ENCODE data around the gene KCNE2. TPM values are rescaled to one million over a fixed set of nuclear protein-coding genes. Genes with fewer than 3 reads are reported as not detected.
A peak's percentile ranks its signal among the peaks of the same experiment; 100 is the strongest.
"Not testable (repeated sequence)": the region's sequence is repeated elsewhere in the genome, so short reads cannot be mapped to it uniquely, and the experiment has no call there.

KCNE2 gene
- total RNA-seq, 2 experiments from 2014 or later = not detected

DNA sequence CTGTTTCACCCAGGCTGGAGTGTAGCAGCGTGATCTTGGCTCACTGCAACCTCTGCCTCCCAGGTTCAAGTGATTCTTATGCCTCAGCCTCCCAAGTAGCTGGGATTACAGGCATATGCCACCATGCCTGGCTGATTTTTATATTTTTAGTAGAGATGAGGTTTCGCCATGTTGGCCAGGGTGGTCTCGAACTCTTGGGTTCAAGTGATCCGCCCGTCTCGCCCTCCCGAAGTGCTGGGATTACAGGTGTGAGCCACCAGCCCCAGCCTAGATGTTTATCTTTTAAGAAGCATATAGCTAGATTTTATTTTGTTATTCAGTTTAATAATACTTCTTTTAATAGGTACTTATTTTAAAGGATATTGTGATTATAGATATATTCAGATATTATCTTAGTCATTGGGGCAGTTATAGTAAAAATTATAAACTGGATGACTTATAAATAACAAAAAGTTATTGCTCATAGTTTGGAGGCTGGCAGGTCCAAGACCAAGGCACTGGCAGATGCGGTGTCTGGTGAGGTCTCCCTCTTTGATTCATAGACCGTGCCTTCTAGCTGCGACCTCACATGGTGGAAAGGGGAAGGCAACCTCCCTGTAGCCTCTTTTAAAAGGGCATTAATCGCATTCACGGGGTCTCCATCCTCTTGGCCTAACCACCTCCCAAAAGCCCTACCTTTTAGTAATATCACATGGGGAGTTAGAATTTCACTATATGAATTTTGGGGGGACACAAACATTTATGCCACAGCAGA lies 3.1 kb upstream of the KCNE2 start:
- Mint-ChIP-seq H3K4me1 (peaks cover 7% of the 10 kb centered on the region), H3K9me3 (ENCODE audit: low read depth) (no peaks in the 10 kb centered on the region), H3K27ac (no peak overlapping the region), H3K4me3 (no peak overlapping the region), H3K36me3 (peaks cover 1% of the 10 kb centered on the region), H3K27me3 (peaks cover 52% of the 10 kb centered on the region)
- ATAC-seq (no peak), DNase-seq (peak; percentile 26)
- CTCF ChIA-PET = interaction anchor here (1.3 to 2.6 kb wide), 5 partner anchors 13 to 442 kb away, joined by 3 to 13 read pairs (median 5); no protein-coding TSS in a partner anchor

GRCh38 chr21:34362136-34362444 lies 1.7 kb upstream of the KCNE2 start:
- Mint-ChIP-seq H3K27ac (no peak overlapping the region), H3K9me3 (ENCODE audit: low read depth) (no peaks in the 10 kb centered on the region), H3K27me3 (peaks cover 42% of the 10 kb centered on the region), H3K4me1 (peaks cover 7% of the 10 kb centered on the region), H3K36me3 (no peaks in the 10 kb centered on the region), H3K4me3 (no peak overlapping the region)
- no peak for DNase-seq
- no peak for ATAC-seq
- CTCF ChIA-PET = interaction anchor here (0.6 to 2.6 kb wide), 12 partner anchors 13 to 439 kb away, joined by 3 to 13 read pairs (median 4); no protein-coding TSS in a partner anchor

GRCh38 chr21:34362670-34363069 lies 1.1 kb upstream of the KCNE2 start:
- H3K9me3 Mint-ChIP-seq (ENCODE audit: low read depth) = no peaks in the 10 kb centered on the region
- H3K27ac Mint-ChIP-seq = no peak overlapping the region
- ATAC-seq = no peak
- H3K4me3 Mint-ChIP-seq = no peak overlapping the region
- peaks cover 39% of the 10 kb centered on the region for H3K27me3 Mint-ChIP-seq
- DNase-seq = no peak
- H3K4me1 Mint-ChIP-seq = peaks cover 7% of the 10 kb centered on the region
- CTCF ChIA-PET = interaction anchor here (0.6 to 2.6 kb wide), 13 partner anchors 14 to 440 kb away, joined by 3 to 13 read pairs (median 4); no protein-coding TSS in a partner anchor
- H3K36me3 Mint-ChIP-seq = no peaks in the 10 kb centered on the region

GRCh38 chr21:34364921-34365320 lies 1.1 kb downstream of the KCNE2 start:
- no peak overlapping the region for H3K4me3 Mint-ChIP-seq
- no peak for ATAC-seq
- DNase-seq = peak; percentile 9
- no peaks in the 10 kb centered on the region for H3K9me3 Mint-ChIP-seq (ENCODE audit: low read depth)
- no peaks in the 10 kb centered on the region for H3K36me3 Mint-ChIP-seq
- H3K27me3 Mint-ChIP-seq = peaks cover 29% of the 10 kb centered on the region
- CTCF ChIA-PET = interaction anchor here (1.5 to 2.2 kb wide), 2 partner anchors 17 to 266 kb away, joined by 5 to 6 read pairs; no protein-coding TSS in a partner anchor
- H3K4me1 Mint-ChIP-seq = peaks cover 7% of the 10 kb centered on the region
- H3K27ac Mint-ChIP-seq = no peak overlapping the region

DNA sequence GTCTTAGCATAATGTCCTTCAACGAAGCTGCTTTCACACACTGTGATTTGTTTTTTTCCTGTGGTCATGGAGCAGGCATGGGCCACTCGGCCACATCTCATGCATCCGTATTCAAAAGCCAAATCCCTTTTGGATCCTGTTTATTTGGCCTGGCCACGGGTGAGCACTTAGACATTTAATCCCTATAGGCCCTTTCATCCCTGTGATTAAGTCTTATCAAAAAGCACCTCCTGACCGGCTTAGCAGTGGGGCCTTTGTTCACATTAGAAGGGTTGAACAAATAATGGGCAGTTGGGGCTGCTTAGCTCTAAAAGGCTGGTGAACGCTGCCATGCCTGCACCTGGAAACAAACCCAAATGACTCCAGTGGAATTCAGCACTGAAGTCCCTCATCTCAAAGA lies 2.0 kb downstream of the KCNE2 start:
- ATAC-seq = no peak
- DNase-seq = peak; percentile 35
- Mint-ChIP-seq H3K36me3 (no peaks in the 10 kb centered on the region), H3K9me3 (ENCODE audit: low read depth) (no peaks in the 10 kb centered on the region), H3K27me3 (peaks cover 25% of the 10 kb centered on the region), H3K27ac (no peak overlapping the region), H3K4me3 (no peak overlapping the region), H3K4me1 (peaks cover 7% of the 10 kb centered on the region)
- CTCF ChIA-PET = interaction anchor here (0.9 to 1.5 kb wide), 2 partner anchors 18 to 265 kb away, joined by 4 to 5 read pairs; no protein-coding TSS in a partner anchor

GRCh38 chr21:34367320-34367935 lies 3.6 kb downstream of the KCNE2 start:
- Mint-ChIP-seq H3K27me3 (peaks cover 19% of the 10 kb centered on the region), H3K4me1 (no peaks in the 10 kb centered on the region), H3K27ac (peak overlapping the region; percentile 4), H3K9me3 (ENCODE audit: low read depth) (no peaks in the 10 kb centered on the region), H3K36me3 (no peaks in the 10 kb centered on the region), H3K4me3 (no peak overlapping the region)
- CTCF ChIA-PET = interaction anchor here (0.5 to 1.6 kb wide), 12 partner anchors 19 to 445 kb away, joined by 3 to 7 read pairs (median 4); no protein-coding TSS in a partner anchor
- ATAC-seq (peak; percentile 76), DNase-seq (peak; percentile 57)

GRCh38 chr21:34369741-34370140 lies 5.9 kb downstream of the KCNE2 start:
- Mint-ChIP-seq H3K36me3 (no peaks in the 10 kb centered on the region), H3K27me3 (peaks cover 15% of the 10 kb centered on the region), H3K4me1 (no peaks in the 10 kb centered on the region), H3K9me3 (ENCODE audit: low read depth) (no peaks in the 10 kb centered on the region), H3K4me3 (no peak overlapping the region), H3K27ac (no peak overlapping the region)
- CTCF ChIA-PET = no interaction called here
- ATAC-seq (no peak), DNase-seq (no peak)

- no peak overlapping the region for H3K27ac Mint-ChIP-seq
- no peaks in the 10 kb centered on the region for H3K4me1 Mint-ChIP-seq
- CTCF ChIA-PET = no interaction called here
- no peaks in the 10 kb centered on the region for H3K9me3 Mint-ChIP-seq (ENCODE audit: low read depth)
- H3K4me3 Mint-ChIP-seq = no peak overlapping the region
- H3K27me3 Mint-ChIP-seq = peaks cover 15% of the 10 kb centered on the region
- ATAC-seq (no peak), DNase-seq (peak; percentile 16)
- H3K36me3 Mint-ChIP-seq = no peaks in the 10 kb centered on the region
These were observed 8.5 kb downstream of the KCNE2 start for GRCh38 chr21:34372321-34372720.

- ATAC-seq; H3K27ac Mint-ChIP-seq; H3K9me3 Mint-ChIP-seq (ENCODE audit: low read depth); H3K27me3 Mint-ChIP-seq; H3K4me1 Mint-ChIP-seq; DNase-seq; H3K4me3 Mint-ChIP-seq; H3K36me3 Mint-ChIP-seq: not testable (repeated sequence)
- CTCF ChIA-PET = interaction anchor here (1.7 kb wide), 1 partner anchor 257 kb away, joined by 3 read pairs; no protein-coding TSS in a partner anchor
These were observed 10.7 kb downstream of the KCNE2 start for GRCh38 chr21:34374462-34374861.

DNA sequence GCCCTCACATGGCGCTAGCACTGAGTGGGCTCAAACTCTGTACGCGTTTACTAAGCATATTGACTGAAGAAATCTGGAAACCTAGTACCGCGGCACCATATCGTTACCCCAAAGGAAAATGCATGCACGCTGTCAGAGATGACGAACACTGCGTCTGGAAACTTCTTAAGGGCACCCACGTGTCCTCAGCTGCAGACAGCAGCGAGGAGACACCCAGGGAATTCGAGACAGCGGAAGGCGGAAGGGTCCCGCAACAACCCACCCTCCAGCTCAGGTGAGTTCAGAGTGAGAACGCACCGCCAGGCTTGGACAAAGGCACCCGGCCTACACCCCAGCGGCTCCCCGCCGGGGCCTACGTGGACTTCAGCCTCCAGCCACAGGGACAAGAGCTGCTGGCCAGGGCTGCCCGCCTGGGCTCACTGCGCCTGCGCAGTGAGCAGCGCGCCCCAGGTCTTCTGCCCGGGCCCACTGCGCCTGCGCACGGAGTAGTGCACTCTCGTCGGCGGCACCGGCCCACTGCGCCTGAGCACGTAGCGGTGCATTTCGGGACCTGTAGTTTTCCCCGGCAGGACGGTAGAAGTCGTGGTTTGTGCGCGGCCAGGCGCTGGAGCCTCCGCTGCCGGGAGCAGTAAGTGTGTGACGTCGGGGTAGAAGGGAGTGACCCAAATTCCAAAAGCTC lies 11.3 kb downstream of the KCNE2 start, which contains the start of gene SMIM11:
SMIM11 (plus strand) TSS at position 568 of the 679 bp plus-strand sequence. CDS start 3,998 bp downstream, outside the sequence.
- not testable (repeated sequence) for H3K9me3 Mint-ChIP-seq (ENCODE audit: low read depth)

DNA sequence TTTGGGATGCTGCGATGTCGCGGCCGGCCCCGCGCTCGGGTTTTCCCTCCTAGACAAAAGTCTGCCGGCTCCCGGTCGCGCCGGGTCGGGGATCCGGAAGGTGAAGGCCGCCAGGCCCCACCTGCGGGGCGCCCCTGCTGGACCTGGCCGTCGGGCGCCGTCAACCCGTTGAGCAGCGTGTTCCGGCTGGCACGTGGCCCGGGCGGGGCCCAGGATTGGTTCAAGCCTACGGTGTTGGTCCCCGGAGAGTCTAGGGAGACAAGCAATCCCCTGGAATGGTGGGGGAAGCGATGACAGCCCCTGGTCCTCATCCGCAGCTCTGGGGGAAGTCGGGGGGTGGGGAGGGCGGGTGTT lies 11.8 kb downstream of the KCNE2 start:
- H3K4me1 Mint-ChIP-seq; H3K4me3 Mint-ChIP-seq; CTCF ChIA-PET; H3K9me3 Mint-ChIP-seq (ENCODE audit: low read depth); DNase-seq; H3K27ac Mint-ChIP-seq; H3K36me3 Mint-ChIP-seq; H3K27me3 Mint-ChIP-seq: not testable (repeated sequence)
- peak; percentile 86 for ATAC-seq

More for the DNA sequence above, 11.3 kb downstream of the KCNE2 start, which contains the start of gene SMIM11:
- H3K4me3 Mint-ChIP-seq, DNase-seq, H3K4me1 Mint-ChIP-seq, H3K36me3 Mint-ChIP-seq, H3K27me3 Mint-ChIP-seq, H3K27ac Mint-ChIP-seq, CTCF ChIA-PET: not testable (repeated sequence)
- ATAC-seq = peak; percentile 98

- H3K27me3 Mint-ChIP-seq; H3K36me3 Mint-ChIP-seq; ATAC-seq; H3K4me1 Mint-ChIP-seq; CTCF ChIA-PET; H3K27ac Mint-ChIP-seq; DNase-seq; H3K4me3 Mint-ChIP-seq; H3K9me3 Mint-ChIP-seq (ENCODE audit: low read depth): not testable (repeated sequence)
These were observed 19.3 kb downstream of the KCNE2 start for GRCh38 chr21:34383138-34383537.

DNA sequence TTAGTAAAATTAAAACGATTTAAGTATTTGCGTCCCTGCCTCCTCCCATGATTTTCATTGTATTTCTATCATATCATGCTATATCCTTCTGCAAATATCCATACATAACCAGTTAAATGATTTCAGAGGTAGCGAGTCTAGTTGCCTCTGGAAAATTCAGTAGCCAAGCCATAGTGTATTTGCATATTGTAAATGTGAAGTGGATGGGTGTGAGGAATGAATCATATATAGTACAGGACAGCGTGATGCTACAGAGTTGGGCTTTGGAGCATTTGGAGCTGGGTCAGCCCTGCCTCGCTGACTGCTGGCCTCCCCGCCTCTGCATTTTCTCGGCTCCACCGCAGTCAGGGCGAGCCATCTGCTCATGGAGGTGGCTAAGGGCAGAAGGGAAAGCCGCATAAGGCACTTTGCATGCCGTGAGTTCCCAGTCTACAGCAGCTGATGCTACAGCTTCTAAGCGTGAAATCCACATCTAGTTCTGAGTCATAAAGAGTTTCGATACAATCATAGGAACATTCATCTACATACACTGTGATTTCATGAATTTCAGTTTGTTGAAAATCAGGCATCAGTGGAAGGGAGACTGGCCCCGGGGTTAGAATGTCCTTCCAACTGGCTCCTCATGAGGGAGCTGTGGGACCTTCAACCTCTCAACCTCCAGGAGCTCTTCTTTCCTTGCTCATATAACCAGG lies 20.1 kb downstream of the KCNE2 start:
- H3K4me3 Mint-ChIP-seq; H3K4me1 Mint-ChIP-seq; DNase-seq; H3K36me3 Mint-ChIP-seq; H3K27me3 Mint-ChIP-seq; H3K27ac Mint-ChIP-seq; CTCF ChIA-PET; H3K9me3 Mint-ChIP-seq (ENCODE audit: low read depth): not testable (repeated sequence)
- ATAC-seq = peak; percentile 76

All from activated CD8-positive, alpha-beta memory T cell treated with anti-CD3 and anti-CD28 coated beads, Interleukin-2, amount 10 ng/mL, durations not matched to agents 7 days and 5 days (primary cell).